Esophagus (tissue), 2 donors: Measurements from ENCODE around the gene VIPAS39. TPM values are rescaled to one million over a fixed set of nuclear protein-coding genes. Genes with fewer than 3 reads are reported as not detected.
A peak's percentile ranks its signal among the peaks of the same experiment; 100 is the strongest.

Experiments
- H3K27ac ChIP-seq, 2 donors: one replicate each; pipeline ENCODE4 v1.5.1; 2013; ENCODE audit warnings: low read depth in 2 of 2, mild to moderate bottlenecking in 2 of 2, inconsistent platforms in 1 of 2, low read length in 1 of 2, moderate library complexity in 1 of 2
- H3K27me3 ChIP-seq, 2 donors: one replicate each; pipeline ENCODE4 v1.6.1; 2013; ENCODE audit warnings: low read length in 2 of 2, control low read depth in 1 of 2, mild to moderate bottlenecking in 1 of 2; ENCODE audit not compliant: insufficient read depth in 2 of 2, control insufficient read depth in 1 of 2
- H3K36me3 ChIP-seq, 2 donors: one replicate each; pipeline ENCODE4 v1.6.1; 2013; ENCODE audit warnings: low read length in 1 of 2; ENCODE audit not compliant: control insufficient read depth in 2 of 2, insufficient read depth in 2 of 2
- H3K4me1 ChIP-seq, 2 donors: one replicate each; pipeline ENCODE4 v1.6.1; 2013; ENCODE audit warnings: low read length in 1 of 2; ENCODE audit not compliant: control insufficient read depth in 2 of 2, insufficient read depth in 2 of 2
- H3K4me3 ChIP-seq, 2 donors: one replicate each; pipeline ENCODE4 v1.5.1; 2013; ENCODE audit warnings: low read length in 2 of 2, mild to moderate bottlenecking in 2 of 2, low read depth in 1 of 2, moderate library complexity in 1 of 2
- H3K9me3 ChIP-seq, 2 donors: one replicate each; pipeline ENCODE4 v1.6.1; 2013; ENCODE audit warnings: mild to moderate bottlenecking in 2 of 2, low read depth in 1 of 2, low read length in 1 of 2, moderate library complexity in 1 of 2; ENCODE audit not compliant: control insufficient read depth in 2 of 2, insufficient read depth in 1 of 2
- WGBS, 2 donors: extraction: QIAGEN DNeasy Blood & Tissue Kit; methylation state at CpG; one replicate each; pipeline ENCODE4 v1.1.7; 2013; 5-methylcytosine and 5-hydroxymethylcytosine counted together
- polyA plus RNA-seq, 2 donors: library from polyadenylated mRNA; stranded (reverse); fragments of 200-250 nt; gene quantifications; one replicate each; pipeline ENCODE4 v1.2.3, GENCODE V29; 2013
- donor health status: healthy with polysubstance abuse.
- donor health status: Bipolar disorder and iron deficiency.

Gene VIPAS39
- polyA plus RNA-seq, 2 donors: 7.5 to 10.0 TPM

DNA sequence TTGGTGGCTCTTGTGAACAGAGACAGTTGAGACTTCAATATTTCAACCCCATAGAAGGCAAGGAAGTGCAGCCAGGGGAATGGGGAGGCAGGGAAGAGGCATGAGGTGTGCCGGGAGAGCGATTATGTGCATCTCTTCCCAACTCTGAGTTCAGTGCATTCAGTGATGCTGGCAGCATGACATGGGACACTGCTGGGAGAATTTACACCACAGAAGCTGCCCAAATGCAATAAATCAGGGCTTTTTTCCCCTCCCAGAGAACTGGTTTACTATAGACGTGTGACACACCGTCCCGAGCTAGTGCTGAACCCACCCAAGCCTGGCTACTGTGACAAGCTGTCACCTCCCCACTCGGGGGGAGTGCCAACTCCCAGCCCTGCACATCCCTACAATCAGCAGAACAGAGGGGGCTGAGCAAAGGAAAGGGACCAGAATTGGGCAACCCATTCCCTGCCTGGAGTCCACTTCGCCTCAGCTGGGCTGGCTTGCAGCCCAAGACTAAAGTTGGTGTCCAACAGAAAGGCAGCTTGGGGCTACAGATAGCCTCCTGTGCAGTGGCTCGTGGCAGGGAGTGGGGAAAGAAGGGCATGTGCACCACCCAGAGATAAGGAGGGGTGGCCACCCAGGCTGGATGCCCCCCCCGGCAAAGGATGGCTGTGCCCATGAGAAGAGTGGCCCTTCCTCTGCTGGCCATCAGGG is 17.2 kb upstream of the VIPAS39 start:
- Histone ChIP-seq H3K27ac (no peak overlapping the region), H3K4me3 (no peak overlapping the region), H3K4me1 (no peaks in the 10 kb centered on the region), H3K36me3 (no peaks in the 10 kb centered on the region), H3K27me3 (no peaks in the 10 kb centered on the region), H3K9me3 (no peaks in the 10 kb centered on the region)
- WGBS, 2 donors: 74 to 76% methylated on average over 9 of the region's 9 CpGs

DNA sequence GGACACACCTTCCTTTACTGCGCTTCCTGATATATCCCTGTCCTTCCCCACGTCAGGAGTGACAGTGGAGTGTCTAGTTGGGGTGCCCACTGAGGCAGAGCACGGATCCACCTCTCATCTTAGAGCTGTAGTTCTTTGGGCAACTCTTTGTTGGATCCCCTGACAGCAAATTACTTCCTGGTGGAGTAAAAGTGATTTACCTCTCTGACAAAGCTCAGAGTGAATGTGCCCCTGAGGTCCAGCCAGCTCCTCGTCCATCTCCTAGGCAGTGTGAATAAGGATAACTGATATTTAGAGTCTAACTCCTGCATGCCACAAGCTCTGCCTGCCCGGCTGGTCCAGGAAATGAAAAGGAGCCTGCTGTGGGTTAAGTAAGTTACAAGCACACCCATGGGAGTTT is 16.5 kb upstream of the VIPAS39 start:
- no peaks in the 10 kb centered on the region for H3K4me1 ChIP-seq
- no peaks in the 10 kb centered on the region for H3K9me3 ChIP-seq
- no peak overlapping the region for H3K27ac ChIP-seq
- WGBS, 2 donors: 67 to 81% methylated on average over 5 of the region's 5 CpGs
- no peak overlapping the region for H3K4me3 ChIP-seq
- peaks cover 0 to 7% of the 10 kb centered on the region in 2 donors for H3K36me3 ChIP-seq
- no peaks in the 10 kb centered on the region for H3K27me3 ChIP-seq

DNA sequence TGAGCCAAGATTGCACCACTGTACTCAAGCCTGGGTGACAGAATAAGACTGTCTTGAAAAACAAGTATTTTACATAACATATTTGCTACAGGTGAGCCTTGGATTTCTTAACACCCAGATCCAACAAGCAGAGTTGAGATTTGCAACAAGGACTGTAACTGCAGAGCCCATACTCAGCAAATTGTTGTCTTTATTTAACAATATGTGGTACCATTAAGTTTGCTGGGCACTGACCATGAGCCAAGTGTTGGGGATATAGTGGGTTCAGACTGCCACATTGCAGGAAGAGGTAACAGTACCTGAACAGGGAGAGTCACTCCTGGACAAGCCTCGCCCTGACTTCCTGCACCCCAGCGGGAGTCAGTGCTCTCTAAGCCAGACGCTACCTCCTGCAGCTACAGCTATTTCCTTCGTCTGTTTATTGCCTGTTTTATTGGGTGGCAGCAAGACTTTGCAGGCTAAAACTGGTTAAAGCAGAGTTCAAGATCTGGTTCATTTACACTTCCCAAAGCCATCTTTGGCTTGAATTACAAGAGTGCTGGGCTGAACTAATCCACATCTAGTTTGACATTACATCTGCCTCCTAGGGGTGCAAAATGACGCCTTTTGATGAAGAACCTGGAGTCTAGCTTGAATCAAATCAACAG is 12.9 kb upstream of the VIPAS39 start:
- no peak overlapping the region for H3K4me3 ChIP-seq
- no peak overlapping the region for H3K27ac ChIP-seq
- WGBS, 2 donors: 57 to 58% methylated on average over 5 of the region's 5 CpGs
- no peaks in the 10 kb centered on the region for H3K4me1 ChIP-seq
- no peaks in the 10 kb centered on the region for H3K9me3 ChIP-seq
- H3K27me3 ChIP-seq: no peaks in the 10 kb centered on the region
- peaks cover 2 to 21% of the 10 kb centered on the region in 2 donors for H3K36me3 ChIP-seq

DNA sequence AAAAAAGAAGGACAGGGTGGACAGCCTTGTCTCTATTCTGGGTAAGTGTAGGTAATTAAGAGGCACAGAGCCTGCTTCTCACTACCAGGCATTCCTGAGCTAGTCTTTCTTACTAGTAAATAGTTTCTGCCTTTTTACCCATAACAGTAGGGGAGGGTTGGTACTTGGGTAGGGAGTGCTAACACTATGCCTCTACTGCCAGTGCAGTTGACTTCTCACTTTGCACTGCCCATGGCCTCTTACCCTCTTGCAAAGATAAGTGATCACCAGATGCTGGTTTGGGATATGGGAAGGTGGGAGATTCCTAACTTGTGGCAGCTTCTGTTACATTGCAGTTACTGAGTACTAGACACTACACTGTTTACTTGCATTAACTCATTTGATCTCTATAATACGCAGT is 12.1 kb upstream of the VIPAS39 start:
- Histone ChIP-seq H3K27ac (no peak overlapping the region), H3K9me3 (no peaks in the 10 kb centered on the region), H3K4me1 (no peaks in the 10 kb centered on the region), H3K4me3 (no peak overlapping the region), H3K27me3 (no peaks in the 10 kb centered on the region), H3K36me3 (peaks cover 3 to 23% of the 10 kb centered on the region in 2 donors)
- 90 to 92% methylated on average over 1 of the region's 1 CpG for WGBS, 2 donors

DNA sequence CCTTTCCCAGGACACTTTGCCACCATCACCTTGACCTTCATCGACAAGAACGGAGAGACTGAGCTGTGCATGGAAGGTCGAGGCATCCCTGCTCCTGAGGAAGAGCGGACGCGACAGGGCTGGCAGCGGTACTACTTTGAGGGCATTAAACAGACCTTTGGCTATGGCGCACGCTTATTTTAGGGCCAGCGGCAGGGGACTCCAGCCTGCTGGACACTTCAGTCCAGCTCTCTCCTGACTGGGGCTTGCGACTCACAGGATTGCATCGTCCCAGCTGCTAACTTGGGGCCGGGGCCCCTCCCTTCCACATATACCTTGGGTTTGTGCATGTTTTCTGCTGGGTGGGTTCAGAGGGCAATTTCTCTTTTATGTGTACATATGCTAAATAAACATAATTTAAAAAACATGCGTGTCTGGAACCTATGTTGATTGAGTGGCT is 11.7 kb upstream of the VIPAS39 start:
- Histone ChIP-seq H3K27ac (no peak overlapping the region), H3K9me3 (no peaks in the 10 kb centered on the region), H3K4me3 (no peak overlapping the region), H3K4me1 (no peaks in the 10 kb centered on the region), H3K27me3 (no peaks in the 10 kb centered on the region), H3K36me3 (peaks cover 6 to 25% of the 10 kb centered on the region in 2 donors)
- 86 to 90% methylated on average over 14 of the region's 14 CpGs for WGBS, 2 donors

DNA sequence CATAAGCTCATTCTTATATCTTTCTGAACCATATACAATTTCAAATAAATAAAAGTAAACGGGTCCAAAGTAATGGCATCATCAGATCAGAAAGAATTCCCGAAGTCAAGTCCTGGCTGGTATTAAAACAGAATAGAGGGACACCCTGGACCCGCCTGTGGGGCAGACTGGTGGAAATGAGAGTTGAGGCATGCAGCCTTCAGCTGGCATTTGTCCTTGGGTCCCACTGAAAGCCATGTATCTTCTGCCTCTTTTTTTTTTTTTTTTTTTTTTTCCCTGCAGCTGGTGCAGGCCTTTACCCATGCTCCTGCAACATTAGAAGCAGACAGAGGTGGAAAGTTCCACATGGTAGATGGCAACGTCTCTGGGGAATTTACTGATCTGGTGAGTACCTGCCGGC is 10.4 kb upstream of the VIPAS39 start:
- H3K27me3 ChIP-seq: no peaks in the 10 kb centered on the region
- H3K4me1 ChIP-seq: no peaks in the 10 kb centered on the region
- H3K27ac ChIP-seq: no peak overlapping the region
- no peak overlapping the region for H3K4me3 ChIP-seq
- 64 to 73% methylated on average over 5 of the region's 5 CpGs for WGBS, 2 donors
- H3K36me3 ChIP-seq: peaks cover 9 to 36% of the 10 kb centered on the region in 2 donors
- H3K9me3 ChIP-seq: no peaks in the 10 kb centered on the region

DNA sequence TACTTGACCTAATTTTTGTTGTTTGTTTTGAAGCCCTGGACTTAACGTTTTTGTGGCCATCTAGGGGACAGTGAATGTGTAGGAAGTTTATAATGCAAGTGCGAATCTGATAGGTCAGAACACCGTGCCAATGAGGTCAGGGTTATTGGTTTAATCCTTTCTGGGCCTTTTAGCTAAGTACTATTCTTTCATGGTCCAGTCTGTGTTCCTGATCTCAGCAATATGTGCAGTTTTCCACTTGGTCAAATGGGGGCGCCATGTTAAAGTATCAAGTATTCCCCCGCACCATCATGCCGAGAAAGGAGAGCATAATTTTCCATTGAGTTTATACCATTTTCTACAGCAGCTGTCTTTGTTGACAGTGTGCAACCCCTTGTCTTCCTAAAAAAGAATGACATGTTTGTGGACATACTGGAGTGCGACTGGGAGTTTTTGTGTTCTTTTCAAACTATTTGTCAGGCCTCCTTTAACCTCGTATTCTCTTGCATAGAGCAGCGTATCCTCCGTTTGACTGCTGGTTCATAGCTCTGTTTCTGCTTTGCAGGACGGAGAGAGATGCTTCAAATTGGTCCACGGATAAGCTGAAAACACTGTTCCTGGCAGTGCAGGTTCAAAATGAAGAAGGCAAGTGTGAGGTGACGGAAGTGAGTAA is 1.8 kb upstream of the VIPAS39 start:
- H3K4me1 ChIP-seq: peaks cover 0 to 2% of the 10 kb centered on the region in 2 donors
- H3K9me3 ChIP-seq: no peaks in the 10 kb centered on the region
- 29 to 32% methylated on average over 13 of the region's 13 CpGs for WGBS, 2 donors
- no peaks in the 10 kb centered on the region for H3K27me3 ChIP-seq
- peak overlapping the region; percentile 1 to 98 for H3K4me3 ChIP-seq
- no peak overlapping the region for H3K27ac ChIP-seq
- H3K36me3 ChIP-seq: peaks cover 11 to 25% of the 10 kb centered on the region in 2 donors

DNA sequence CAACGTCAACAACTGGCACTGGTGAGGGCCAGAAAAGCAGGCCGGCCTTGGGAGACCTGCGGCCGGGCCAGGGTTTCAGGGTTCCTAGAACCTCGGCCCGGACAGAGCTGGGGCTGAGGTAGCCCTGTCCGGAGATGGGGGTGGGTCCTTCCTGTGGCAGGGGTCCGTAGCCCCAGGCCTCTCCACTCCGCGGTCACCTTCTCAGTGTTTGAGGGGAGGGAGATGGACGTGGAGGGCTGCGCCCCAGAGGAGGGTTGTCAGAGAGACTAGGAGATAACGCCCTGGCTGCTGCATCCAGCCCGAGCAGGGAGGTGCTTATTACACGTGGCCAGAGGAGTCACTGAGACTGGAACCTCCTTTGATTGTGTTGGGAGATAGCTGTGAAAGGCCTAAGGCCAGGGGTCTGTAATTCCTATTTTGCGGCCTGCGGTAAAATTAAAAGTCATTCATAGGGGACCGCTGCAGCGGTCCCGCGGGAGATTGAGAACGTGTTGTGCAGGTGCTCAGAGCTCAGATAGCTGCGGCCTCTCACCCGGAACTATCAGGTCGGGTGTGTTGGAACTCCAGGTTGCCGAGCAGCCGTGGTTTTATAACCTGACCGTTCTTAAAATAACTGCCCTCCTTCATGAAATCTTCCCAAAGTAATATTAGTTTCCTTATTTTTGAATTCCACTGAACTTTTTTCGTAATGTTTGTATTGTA is 999 bp upstream of the VIPAS39 start:
- peak overlapping the region; percentile 87 to 96 for H3K27ac ChIP-seq
- peaks cover 0 to 2% of the 10 kb centered on the region in 2 donors for H3K4me1 ChIP-seq
- H3K9me3 ChIP-seq: no peaks in the 10 kb centered on the region
- H3K36me3 ChIP-seq: peaks cover 11 to 19% of the 10 kb centered on the region in 2 donors
- H3K4me3 ChIP-seq: peak overlapping the region; percentile 84 to 98
- WGBS, 2 donors: 0 to 1% methylated on average over 29 of the region's 29 CpGs
- H3K27me3 ChIP-seq: no peaks in the 10 kb centered on the region

DNA sequence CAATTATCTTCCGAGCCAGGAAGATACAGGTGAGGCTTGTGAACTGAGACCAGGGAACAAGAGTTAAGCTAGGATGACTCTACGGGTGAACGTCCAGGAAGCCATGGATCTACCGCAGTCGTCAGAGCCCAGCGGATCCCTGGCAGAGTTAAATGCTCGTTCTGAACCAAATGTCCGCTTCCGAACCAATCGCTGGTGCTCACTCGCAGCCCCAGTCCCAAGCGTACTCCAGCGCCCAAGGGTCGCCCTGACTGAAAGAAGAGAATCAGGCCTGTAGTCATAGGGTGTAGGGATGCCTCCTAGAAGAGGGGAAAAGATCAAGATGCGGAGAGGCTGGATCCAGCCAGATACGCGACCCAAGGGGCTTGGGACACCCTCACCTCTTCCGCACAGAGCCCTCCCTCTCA is 283 bp downstream of the VIPAS39 start:
- H3K27me3 ChIP-seq: no peaks in the 10 kb centered on the region
- H3K27ac ChIP-seq: peak overlapping the region; percentile 75 to 83
- H3K9me3 ChIP-seq: no peaks in the 10 kb centered on the region
- H3K4me1 ChIP-seq: peaks cover 0 to 2% of the 10 kb centered on the region in 2 donors
- peak overlapping the region; percentile 84 to 98 for H3K4me3 ChIP-seq
- 0% methylated on average over 18 of the region's 18 CpGs for WGBS, 2 donors
- H3K36me3 ChIP-seq: peaks cover 4 to 14% of the 10 kb centered on the region in 2 donors
